Activated T-helper 1 cell treated with anti-CD3 and anti-CD28 coated beads, Interleukin-2, amount 50 U/mL, for 16 hours (primary cell): Measurements from ENCODE around the gene HCFC1R1.

Experiments
- DNase-seq, 2 donors: peaks; one replicate each; pipeline ENCODE4 v3.0.0-alpha.2; 2020; ENCODE audit warnings: low read depth in 1 of 2, low spot score in 1 of 2

The HCFC1R1 gene

DNA sequence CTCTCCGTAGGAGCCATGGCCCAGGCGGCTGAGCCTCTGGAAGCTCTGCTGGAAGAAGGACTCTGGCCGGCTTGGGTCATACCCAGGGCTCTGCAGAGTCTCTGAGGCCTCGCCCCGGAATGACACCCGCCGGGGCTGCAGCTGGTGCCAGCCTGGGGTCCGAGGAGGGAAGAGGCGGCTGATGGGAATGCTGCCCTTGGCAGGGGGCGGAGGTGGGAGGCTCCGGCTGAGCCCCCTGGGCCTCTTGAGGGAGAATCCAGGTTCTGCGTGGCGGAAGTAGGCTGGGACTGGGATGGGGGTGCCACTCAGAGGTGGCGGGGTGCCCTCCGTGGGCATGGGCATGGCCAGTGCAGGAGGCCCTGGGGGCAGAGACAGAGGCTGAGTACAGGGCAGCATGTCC is 47.1 kb downstream of the HCFC1R1 start:
- DNase-seq = no peak

DNA sequence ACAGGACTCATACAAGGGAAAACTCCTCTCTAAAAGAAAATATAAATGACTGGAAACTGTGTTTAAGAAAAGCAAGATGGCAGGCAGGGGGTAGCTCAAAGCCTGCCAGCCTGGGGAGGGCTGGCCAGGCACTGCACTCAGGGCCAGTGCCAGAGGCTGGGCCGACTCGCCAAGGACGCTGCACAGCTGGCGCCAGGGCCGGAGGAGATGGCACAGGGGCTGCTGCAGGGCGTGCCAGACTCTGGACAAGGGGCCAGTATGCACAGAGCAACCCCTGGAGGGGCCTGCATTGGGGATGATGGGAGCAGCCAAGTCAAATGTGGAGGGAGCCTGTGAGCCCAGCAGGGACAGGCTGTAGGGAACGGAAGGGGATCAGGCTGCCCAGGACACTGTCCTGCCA is 47.5 kb downstream of the HCFC1R1 start:
- no peak for DNase-seq

DNA sequence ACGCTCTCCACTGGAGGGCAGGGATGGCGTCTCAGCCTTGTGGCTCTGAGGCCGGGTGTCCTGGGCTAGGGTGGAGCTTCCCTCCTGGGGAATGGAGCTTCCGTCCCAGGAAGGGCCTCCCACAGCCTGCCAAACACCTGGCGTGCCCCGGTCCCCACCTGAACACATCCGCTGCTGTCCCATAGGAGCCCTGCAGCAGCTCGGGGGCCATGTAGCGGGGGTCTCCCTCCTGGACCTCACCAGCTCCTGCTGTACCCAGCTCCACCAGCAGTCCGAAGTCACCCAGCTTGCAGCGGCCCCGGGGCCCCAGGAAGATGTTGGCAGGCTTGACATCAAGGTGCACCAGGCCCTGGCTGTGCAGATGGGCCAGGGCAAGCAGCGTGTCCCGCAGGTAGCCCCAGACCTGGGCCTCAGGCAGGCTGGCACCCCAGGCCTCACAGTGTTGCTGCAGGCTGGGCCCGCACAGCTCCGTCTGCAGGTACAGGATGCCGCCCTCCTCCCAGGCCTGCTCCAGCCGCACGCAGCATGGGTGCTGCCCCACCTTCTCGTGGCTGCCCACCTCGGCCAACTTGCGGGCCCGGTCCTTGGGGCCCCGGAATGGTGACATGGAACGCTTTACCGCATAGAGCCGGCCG is 48.5 kb downstream of the HCFC1R1 start:
- DNase-seq = no peak

DNA sequence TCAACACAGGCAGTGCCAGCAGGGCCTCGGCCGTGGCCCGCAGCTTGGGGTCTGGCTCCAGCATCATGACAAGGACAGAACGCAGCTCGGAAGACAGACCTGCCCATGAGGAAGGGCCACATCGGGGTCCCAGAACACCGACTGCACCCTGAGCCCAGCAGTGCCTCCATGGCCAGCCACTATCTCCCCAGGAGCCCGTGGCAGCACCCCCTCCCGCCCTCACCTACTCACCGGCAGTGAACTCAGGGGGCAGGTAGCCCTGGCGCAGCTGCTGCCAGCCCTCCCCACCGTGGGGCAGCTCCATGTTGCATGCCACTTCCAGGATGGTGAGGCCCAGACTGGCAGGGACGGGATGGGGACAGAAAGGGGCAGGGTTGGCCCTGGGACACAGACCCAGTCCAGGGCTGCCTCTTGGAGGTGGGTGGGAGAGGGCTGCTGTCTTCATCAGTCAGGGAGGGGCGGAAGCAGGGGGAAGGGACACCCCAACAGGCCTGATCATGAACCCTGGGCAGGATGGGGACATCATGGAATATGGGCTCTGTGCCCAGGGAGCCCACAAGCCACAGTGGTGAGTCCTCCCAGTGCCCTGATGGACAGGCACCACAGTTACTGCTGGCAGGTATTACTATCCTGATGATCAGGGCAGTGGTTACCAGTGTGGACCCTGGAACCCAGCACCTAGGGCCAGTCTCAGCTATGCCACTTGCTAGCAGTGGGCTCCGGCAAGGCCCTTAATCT is 49.3 kb downstream of the HCFC1R1 start:
- no peak for DNase-seq

DNA sequence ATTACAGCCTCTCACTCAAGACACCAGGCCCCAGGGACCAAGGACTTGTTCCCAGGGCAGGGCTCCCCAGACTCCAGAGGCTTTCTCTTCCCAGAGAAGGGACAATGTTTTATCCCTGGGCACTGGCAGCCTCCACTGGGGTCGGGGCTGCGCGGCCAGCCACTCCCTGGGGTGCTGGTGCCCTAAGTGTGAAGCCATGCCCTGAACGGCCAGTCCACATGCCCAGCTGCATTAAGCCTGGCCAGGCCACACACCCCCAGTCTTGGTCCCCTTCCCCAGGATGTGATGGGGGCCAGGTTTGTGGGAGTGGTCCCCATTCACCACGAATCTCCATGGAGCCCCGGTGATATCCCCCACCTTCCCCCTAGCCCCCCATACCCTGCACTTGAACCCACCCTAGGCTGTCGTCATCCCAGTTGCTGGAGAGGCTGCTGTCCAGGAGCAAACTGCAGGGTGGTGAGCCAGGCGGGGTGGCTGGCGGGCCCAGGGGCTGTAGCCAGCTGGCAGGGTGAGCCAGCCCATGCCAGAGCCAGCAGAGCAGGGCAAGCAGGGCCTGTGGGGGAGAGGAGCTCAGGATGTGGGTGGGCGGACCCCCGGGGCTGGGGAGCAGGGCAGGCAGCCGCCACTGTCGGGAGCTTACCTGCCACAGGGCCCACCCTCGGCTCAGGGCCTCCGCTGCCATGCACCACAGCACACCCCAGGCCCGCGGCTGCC is 50.0 kb downstream of the HCFC1R1 start:
- DNase-seq = no peak

DNA sequence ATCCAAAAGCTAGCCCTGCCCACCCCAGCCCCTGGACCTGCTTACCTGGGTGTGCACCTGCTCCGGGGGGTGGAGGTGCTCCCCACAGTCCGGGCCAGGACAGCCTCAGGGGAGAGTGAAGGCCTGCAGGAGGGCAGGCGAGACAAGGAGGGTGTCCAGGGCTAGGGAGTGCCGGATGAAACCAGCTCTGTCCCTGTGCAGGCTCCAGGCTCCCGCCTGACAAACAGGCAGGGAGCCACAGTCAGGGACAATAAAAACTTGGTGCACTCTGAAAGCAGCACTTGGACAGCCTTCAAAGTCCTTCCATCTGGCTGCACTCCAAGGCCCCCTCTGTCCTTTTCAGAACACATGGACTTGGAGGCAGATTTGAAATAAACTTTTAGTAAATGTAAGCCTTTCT is 50.6 kb downstream of the HCFC1R1 start:
- no peak for DNase-seq
